ENCODE data around the gene CCDC159.

DNA sequence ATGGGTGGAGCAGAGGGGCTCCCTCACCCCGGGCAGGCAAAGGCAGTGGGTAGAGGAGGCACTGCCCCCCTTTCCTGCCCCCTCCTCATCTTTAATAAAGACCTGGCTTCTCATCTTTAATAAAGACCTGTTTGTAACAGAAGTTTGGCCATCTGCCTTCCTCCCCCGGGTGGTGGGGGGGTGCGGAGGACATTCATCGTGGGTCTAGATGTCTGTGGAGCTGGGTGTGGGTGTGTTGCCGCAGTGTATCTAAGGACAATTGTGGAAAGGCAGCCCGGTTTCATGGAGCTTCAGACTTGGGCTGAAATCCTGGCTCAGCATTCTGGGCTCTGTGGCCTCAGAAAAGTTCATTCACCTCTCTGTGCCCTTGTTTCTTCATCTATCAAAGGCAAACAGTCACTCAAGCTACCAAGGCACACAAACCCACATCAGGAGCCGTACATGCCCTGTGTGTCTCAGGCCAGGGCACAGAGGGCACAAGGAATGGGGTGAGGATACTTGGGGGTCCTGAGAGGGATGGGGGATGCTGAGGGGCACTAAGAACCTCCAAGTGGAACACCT is 19.3 kb downstream of the CCDC159 start:
- no peak for TF ChIP-seq CTCF (IDR thresholded peaks at IDR 0.05)
- TF ChIP-seq POLR2A (IDR thresholded peaks at IDR 0.05): no peak
- no peak for TF ChIP-seq EP300 (IDR thresholded peaks at IDR 0.05)
